Measurements from ENCODE around the gene SLC4A7.

- TF ChIP-seq CTCF (IDR thresholded peaks at IDR 0.05), result no peak
- TF ChIP-seq POLR2A (IDR thresholded peaks at IDR 0.05), result no peak
These were observed 31.7 kb downstream of the SLC4A7 start for GRCh38 chr3:27452368-27453090.
